H9 (cell line): ENCODE data around the gene METTL25B. TPM values are rescaled to one million over a fixed set of nuclear protein-coding genes. Genes with fewer than 3 reads are reported as not detected.

Source experiments
- DNase-seq: peaks from one replicate; pipeline ENCODE4 v3.0.0-alpha.2; 2017
- H2AFZ ChIP-seq: one replicate; pipeline ENCODE4 v1.6.1; 2013; ENCODE audit warnings: mild to moderate bottlenecking, low read length, control low read depth, moderate library complexity
- H2AK5ac ChIP-seq: 2 replicates; pipeline ENCODE4 v1.6.1; 2013; ENCODE audit warnings: low read length, control low read depth, mixed read lengths; ENCODE audit not compliant: insufficient read length
- H2BK120ac ChIP-seq: one replicate; pipeline ENCODE4 v1.6.1; 2013; ENCODE audit warnings: low read depth, mild to moderate bottlenecking, low read length, control low read depth, inconsistent platforms; ENCODE audit not compliant: poor library complexity, severe bottlenecking
- H2BK12ac ChIP-seq: 2 replicates; pipeline ENCODE4 v1.6.1; 2013; ENCODE audit warnings: low read length, control low read depth, mixed read lengths, low read depth; ENCODE audit not compliant: insufficient read length
- H2BK15ac ChIP-seq: 2 replicates; pipeline ENCODE4 v1.6.1; 2013; ENCODE audit warnings: low read depth, low read length, control low read depth
- H2BK20ac ChIP-seq: one replicate; pipeline ENCODE4 v1.6.1; 2013; ENCODE audit warnings: low read depth, mild to moderate bottlenecking, low read length, control low read depth, inconsistent platforms; ENCODE audit not compliant: poor library complexity, severe bottlenecking
- H2BK5ac ChIP-seq: 2 replicates; pipeline ENCODE4 v1.6.1; 2013; ENCODE audit warnings: low read length, control low read depth, mixed read lengths; ENCODE audit not compliant: insufficient read length
- H3K14ac ChIP-seq: 2 replicates; pipeline ENCODE4 v1.6.1; 2013; ENCODE audit warnings: low read length, control low read depth; ENCODE audit not compliant: insufficient read depth
- H3K18ac ChIP-seq: 2 replicates; pipeline ENCODE4 v1.6.1; 2013; ENCODE audit warnings: low read depth, mild to moderate bottlenecking, mixed read lengths, low read length, control low read depth; ENCODE audit not compliant: insufficient read length
- H3K23ac ChIP-seq: 2 replicates; pipeline ENCODE4 v1.6.1; 2013; ENCODE audit warnings: low read length, control low read depth, mixed read lengths, low read depth; ENCODE audit not compliant: insufficient read length
- H3K23me2 ChIP-seq: 2 replicates; pipeline ENCODE4 v1.6.1; 2013; ENCODE audit warnings: low read depth, mild to moderate bottlenecking, mixed read lengths, low read length, control low read depth; ENCODE audit not compliant: insufficient read length, poor library complexity, severe bottlenecking
- H3K27ac ChIP-seq: 2 replicates; pipeline ENCODE4 v1.5.1; 2013; ENCODE audit warnings: low read length, control low read depth, mixed read lengths, low read depth; ENCODE audit not compliant: insufficient read length
- H3K27me3 ChIP-seq: 2 replicates; pipeline ENCODE4 v1.6.1; 2013; ENCODE audit warnings: low read length, control low read depth, inconsistent platforms; ENCODE audit not compliant: insufficient read depth
- H3K4ac ChIP-seq: 2 replicates; pipeline ENCODE4 v1.6.1; 2013; ENCODE audit warnings: low read depth, mild to moderate bottlenecking, control low read depth, inconsistent platforms, low read length, moderate library complexity
- H3K4me1 ChIP-seq: 2 replicates; pipeline ENCODE4 v1.6.1; 2013; ENCODE audit warnings: low read length, control low read depth, inconsistent platforms; ENCODE audit not compliant: insufficient read depth
- H3K4me2 ChIP-seq: 2 replicates; pipeline ENCODE4 v1.6.1; 2013; ENCODE audit warnings: low read length, control low read depth, mixed read lengths; ENCODE audit not compliant: insufficient read length, insufficient read depth
- H3K56ac ChIP-seq: 2 replicates; pipeline ENCODE4 v1.6.1; 2013; ENCODE audit warnings: low read depth, mild to moderate bottlenecking, mixed read lengths, low read length, control low read depth; ENCODE audit not compliant: insufficient read length
- H3K79me1 ChIP-seq: 2 replicates; pipeline ENCODE4 v1.6.1; 2013; ENCODE audit warnings: low read depth, mild to moderate bottlenecking, moderate library complexity, low read length, control low read depth, inconsistent platforms; ENCODE audit not compliant: insufficient read depth, poor library complexity, severe bottlenecking
- H3K79me2 ChIP-seq: 2 replicates; pipeline ENCODE4 v1.6.1; 2013; ENCODE audit warnings: low read length, control low read depth, inconsistent platforms; ENCODE audit not compliant: insufficient read depth
- H3K9ac ChIP-seq: 2 replicates; pipeline ENCODE4 v1.6.1; 2013; ENCODE audit warnings: low read length, control low read depth, mixed read lengths; ENCODE audit not compliant: insufficient read length; ENCODE audit errors: extremely low read depth
- H3K9me3 ChIP-seq: one replicate; pipeline ENCODE4 v1.6.1; 2013; ENCODE audit warnings: low read depth, low read length, inconsistent platforms; ENCODE audit not compliant: control insufficient read depth
- H3T11ph ChIP-seq: one replicate; pipeline ENCODE4 v1.6.1; 2013; ENCODE audit warnings: mild to moderate bottlenecking, low read length, control low read depth, inconsistent platforms
- H4K20me1 ChIP-seq: one replicate; pipeline ENCODE4 v1.6.1; 2013; ENCODE audit not compliant: control insufficient read depth, insufficient read length, insufficient read depth
- H4K5ac ChIP-seq: 2 replicates; pipeline ENCODE4 v1.6.1; 2013; ENCODE audit warnings: low read depth, mild to moderate bottlenecking, mixed read lengths, low read length, control low read depth; ENCODE audit not compliant: insufficient read length
- H4K8ac ChIP-seq: replicated peaks from 2 replicates; pipeline ENCODE4 v1.6.1; 2013; ENCODE audit warnings: low read length, control low read depth, mixed read lengths, low read depth; ENCODE audit not compliant: insufficient read length
- H4K91ac ChIP-seq: 2 replicates; pipeline ENCODE4 v1.6.1; 2013; ENCODE audit warnings: low read depth, mild to moderate bottlenecking, moderate library complexity, mixed read lengths, low read length, control low read depth; ENCODE audit not compliant: insufficient read length
- H3K27ac Mint-ChIP-seq, 3 experiments: 2 replicates in 2 of 3; 3 replicates in 1 of 3; pipeline ENCODE4 v1.8.0; 2020 to 2021; ENCODE audit warnings: mixed read lengths in 3 of 3, mild to moderate bottlenecking in 1 of 3, moderate library complexity in 1 of 3
- H3K27me3 Mint-ChIP-seq: 2 replicates; pipeline ENCODE4 v1.8.0; 2021; ENCODE audit warnings: low read depth, mild to moderate bottlenecking, moderate library complexity, mixed read lengths
- H3K36me3 Mint-ChIP-seq, 3 experiments: 2 replicates in 2 of 3; 3 replicates in 1 of 3; pipeline ENCODE4 v1.8.0; 2020 to 2021; ENCODE audit warnings: low read depth in 3 of 3, mixed read lengths in 3 of 3; ENCODE audit not compliant: insufficient read depth in 1 of 3
- H3K4me1 Mint-ChIP-seq, 2 experiments: 2 replicates each; pipeline ENCODE4 v1.8.0; 2020; ENCODE audit warnings: mixed read lengths in 2 of 2
- H3K4me3 Mint-ChIP-seq, 2 experiments: 2 replicates in 1 of 2; 3 replicates in 1 of 2; pipeline ENCODE4 v1.8.0; 2020 to 2021; ENCODE audit warnings: mild to moderate bottlenecking in 2 of 2, mixed read lengths in 2 of 2, moderate library complexity in 1 of 2
- H3K9me3 Mint-ChIP-seq, 2 experiments: 2 replicates in 1 of 2; 3 replicates in 1 of 2; pipeline ENCODE4 v1.8.0; 2020; ENCODE audit warnings: mild to moderate bottlenecking in 2 of 2, mixed read lengths in 2 of 2, moderate library complexity in 1 of 2
- CTCF ChIP-seq: fragments of 200-600 bp; sonication (generic); conservative IDR thresholded peaks from 3 replicates; pipeline ENCODE4 v1.8.0; 2021; ENCODE audit warnings: antibody characterized with exemption, mild to moderate bottlenecking
- WGBS: extraction: QIAGEN DNeasy Blood & Tissue Kit; methylation state at CpG from one replicate; pipeline ENCODE4 v1.1.7; 2013; ENCODE audit warnings: missing lambda C conversion rate, low lambda C conversion rate, mixed read lengths; ENCODE audit not compliant: insufficient read length; ENCODE audit errors: extremely low coverage; 5-methylcytosine and 5-hydroxymethylcytosine counted together
- total RNA-seq: library from RNA; stranded (reverse); gene quantifications from 2 replicates; pipeline ENCODE4 v1.2.1, GENCODE V29; 2021

The METTL25B gene
- total RNA-seq, 1 experiment from 2014 or later = 26.2 TPM

- no peak overlapping the region for H3K18ac ChIP-seq
- no peak overlapping the region for H2BK120ac ChIP-seq
- Mint-ChIP-seq H3K9me3 (no peaks in the 10 kb centered on the region; a peak in 1 of 5 replicates), H3K27ac (peak overlapping the region; percentile 62 to 95 (median 79); a peak in 3 of 7 replicates), H3K27me3 (no peaks in the 10 kb centered on the region), H3K36me3 (peaks cover 27 to 45% (median 41%) of the 10 kb centered on the region in 3 experiments), H3K4me3 (no peak overlapping the region), H3K4me1 (peaks cover 46 to 57% of the 10 kb centered on the region in 2 experiments)
- no CpG with 5 or more reads among the region's 14 CpGs for WGBS
- DNase-seq = no peak
- no peak overlapping the region for H3K14ac ChIP-seq
- no peak overlapping the region for H2BK15ac ChIP-seq
- H2AFZ ChIP-seq = no peak overlapping the region
- no peak overlapping the region for H3K9ac ChIP-seq
- H3K27me3 ChIP-seq = no peaks in the 10 kb centered on the region
- no peak for TF ChIP-seq CTCF
- H3K4me2 ChIP-seq = no peak overlapping the region
- H4K5ac ChIP-seq = no peak overlapping the region
- H3T11ph ChIP-seq = no peak overlapping the region
- no peak overlapping the region for H2BK12ac ChIP-seq
- H3K23me2 ChIP-seq = peaks cover 20% of the 10 kb centered on the region
- no peaks in the 10 kb centered on the region for H3K9me3 ChIP-seq
- H4K91ac ChIP-seq = no peak overlapping the region
- H3K79me1 ChIP-seq = no peaks in the 10 kb centered on the region
- H3K79me2 ChIP-seq = peaks cover 17% of the 10 kb centered on the region; the same call in 1 of the 2 replicates
- H2AK5ac ChIP-seq = no peak overlapping the region
- H3K4me1 ChIP-seq = peaks cover 22% of the 10 kb centered on the region
- H4K8ac ChIP-seq = no peak overlapping the region
- no peak overlapping the region for H3K56ac ChIP-seq
- no peak overlapping the region for H3K27ac ChIP-seq
- H4K20me1 ChIP-seq = no peaks in the 10 kb centered on the region
- no peak overlapping the region for H3K4ac ChIP-seq
- H2BK20ac ChIP-seq = no peak overlapping the region
- no peak overlapping the region for H2BK5ac ChIP-seq
- H3K23ac ChIP-seq = no peak overlapping the region
Measured at GRCh38 chr1:156743367-156744302, 15.4 kb downstream of the METTL25B start.
